Measurements from ENCODE around the gene ANKRD52. TPM values are rescaled to one million over a fixed set of nuclear protein-coding genes. Genes with fewer than 3 reads are reported as not detected.

ANKRD52 gene
- total and polyA plus RNA-seq, 2 experiments from 2014 or later, result 20.3 to 25.2 TPM

DNA sequence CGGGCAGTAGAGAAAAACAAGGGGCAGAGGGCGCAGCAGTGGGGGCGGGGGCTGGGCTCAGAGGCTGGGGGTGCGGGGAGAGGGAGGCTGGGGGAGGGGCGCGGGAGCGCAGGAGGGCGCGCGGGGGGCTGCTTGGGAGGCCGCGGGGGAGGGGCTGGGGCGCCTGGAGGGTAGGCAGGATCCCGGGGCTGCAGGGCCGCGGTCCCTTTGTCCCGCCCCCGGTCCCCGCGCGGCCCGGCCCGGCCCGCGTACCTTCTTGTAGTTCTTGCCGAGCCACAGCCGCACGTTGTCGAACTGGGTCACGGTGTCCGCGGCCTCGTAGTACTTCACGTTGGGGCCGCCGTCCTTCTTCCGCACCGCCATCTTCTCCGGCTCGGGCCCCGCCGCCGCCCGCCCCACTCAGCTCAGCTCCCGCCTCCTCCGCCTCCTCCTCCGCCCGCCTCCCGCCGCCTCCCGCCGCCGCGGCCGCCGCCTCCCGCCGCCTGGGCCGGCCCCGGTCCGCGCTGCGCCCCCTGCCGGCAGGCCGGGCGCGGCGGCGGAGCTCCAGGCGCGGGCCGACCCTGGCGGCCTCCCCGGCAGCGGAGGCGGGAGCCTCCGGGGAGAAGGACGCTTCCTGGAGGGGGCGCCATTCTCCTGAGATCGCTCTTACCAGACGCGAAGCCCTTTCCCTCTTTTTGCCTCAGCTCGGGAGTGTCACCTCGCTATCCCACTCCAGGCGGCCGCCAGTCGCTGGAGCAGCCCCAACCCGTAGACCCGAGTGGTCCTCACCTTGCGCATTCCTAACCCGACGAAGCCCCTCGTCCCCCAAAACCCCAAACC lies 68.9 kb downstream of the ANKRD52 start, which contains the start of gene SMARCC2:
Gene SMARCC2, minus strand, starts transcription at position 385 of the 819 bp plus-strand sequence. Its CDS starts 22 bp downstream, at position 363.
- H3K36me3 Mint-ChIP-seq (ENCODE audit: low read depth), result peaks cover 53% of the 10 kb centered on the region
- peaks cover 35% of the 10 kb centered on the region for H3K79me2 ChIP-seq (replicated peaks; ENCODE audit: insufficient read depth)
- H3K27ac Mint-ChIP-seq, result peak within 1 kb of the TSS; percentile 98

More for the DNA sequence above, 68.9 kb downstream of the ANKRD52 start, which contains the start of gene SMARCC2:
- DNase-seq (ENCODE audit: low spot score), result peak; percentile 93
- TF ChIP-seq EZH2phosphoT487 (IDR thresholded peaks at IDR 0.05; ENCODE audit: unreplicated experiment) (no peak), CREB1 (CRISPR knock-in tag; IDR thresholded peaks at IDR 0.05; ENCODE audit: low read depth) (peak; percentile 28; the same call in 1 of the 2 replicates), POLR2AphosphoS5 (IDR thresholded peaks at IDR 0.05; ENCODE audit: low read depth) (peak; percentile 53), JUNB (IDR thresholded peaks at IDR 0.05; ENCODE audit: unreplicated experiment) (no peak), NANOG (IDR thresholded peaks at IDR 0.05; ENCODE audit: borderline replicate concordance) (no peak), ZNF114 (CRISPR knock-in tag; IDR thresholded peaks at IDR 0.05) (no peak)
- TF ChIP-seq, protein P1, sequence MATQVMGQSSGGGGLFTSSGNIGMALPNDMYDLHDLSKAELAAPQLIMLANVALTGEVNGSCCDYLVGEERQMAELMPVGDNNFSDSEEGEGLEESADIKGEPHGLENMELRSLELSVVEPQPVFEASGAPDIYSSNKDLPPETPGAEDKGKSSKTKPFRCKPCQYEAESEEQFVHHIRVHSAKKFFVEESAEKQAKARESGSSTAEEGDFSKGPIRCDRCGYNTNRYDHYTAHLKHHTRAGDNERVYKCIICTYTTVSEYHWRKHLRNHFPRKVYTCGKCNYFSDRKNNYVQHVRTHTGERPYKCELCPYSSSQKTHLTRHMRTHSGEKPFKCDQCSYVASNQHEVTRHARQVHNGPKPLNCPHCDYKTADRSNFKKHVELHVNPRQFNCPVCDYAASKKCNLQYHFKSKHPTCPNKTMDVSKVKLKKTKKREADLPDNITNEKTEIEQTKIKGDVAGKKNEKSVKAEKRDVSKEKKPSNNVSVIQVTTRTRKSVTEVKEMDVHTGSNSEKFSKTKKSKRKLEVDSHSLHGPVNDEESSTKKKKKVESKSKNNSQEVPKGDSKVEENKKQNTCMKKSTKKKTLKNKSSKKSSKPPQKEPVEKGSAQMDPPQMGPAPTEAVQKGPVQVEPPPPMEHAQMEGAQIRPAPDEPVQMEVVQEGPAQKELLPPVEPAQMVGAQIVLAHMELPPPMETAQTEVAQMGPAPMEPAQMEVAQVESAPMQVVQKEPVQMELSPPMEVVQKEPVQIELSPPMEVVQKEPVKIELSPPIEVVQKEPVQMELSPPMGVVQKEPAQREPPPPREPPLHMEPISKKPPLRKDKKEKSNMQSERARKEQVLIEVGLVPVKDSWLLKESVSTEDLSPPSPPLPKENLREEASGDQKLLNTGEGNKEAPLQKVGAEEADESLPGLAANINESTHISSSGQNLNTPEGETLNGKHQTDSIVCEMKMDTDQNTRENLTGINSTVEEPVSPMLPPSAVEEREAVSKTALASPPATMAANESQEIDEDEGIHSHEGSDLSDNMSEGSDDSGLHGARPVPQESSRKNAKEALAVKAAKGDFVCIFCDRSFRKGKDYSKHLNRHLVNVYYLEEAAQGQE (IDR thresholded peaks at IDR 0.05; ENCODE audit: unreplicated experiment), result no peak
- TF ChIP-seq, protein P2, sequence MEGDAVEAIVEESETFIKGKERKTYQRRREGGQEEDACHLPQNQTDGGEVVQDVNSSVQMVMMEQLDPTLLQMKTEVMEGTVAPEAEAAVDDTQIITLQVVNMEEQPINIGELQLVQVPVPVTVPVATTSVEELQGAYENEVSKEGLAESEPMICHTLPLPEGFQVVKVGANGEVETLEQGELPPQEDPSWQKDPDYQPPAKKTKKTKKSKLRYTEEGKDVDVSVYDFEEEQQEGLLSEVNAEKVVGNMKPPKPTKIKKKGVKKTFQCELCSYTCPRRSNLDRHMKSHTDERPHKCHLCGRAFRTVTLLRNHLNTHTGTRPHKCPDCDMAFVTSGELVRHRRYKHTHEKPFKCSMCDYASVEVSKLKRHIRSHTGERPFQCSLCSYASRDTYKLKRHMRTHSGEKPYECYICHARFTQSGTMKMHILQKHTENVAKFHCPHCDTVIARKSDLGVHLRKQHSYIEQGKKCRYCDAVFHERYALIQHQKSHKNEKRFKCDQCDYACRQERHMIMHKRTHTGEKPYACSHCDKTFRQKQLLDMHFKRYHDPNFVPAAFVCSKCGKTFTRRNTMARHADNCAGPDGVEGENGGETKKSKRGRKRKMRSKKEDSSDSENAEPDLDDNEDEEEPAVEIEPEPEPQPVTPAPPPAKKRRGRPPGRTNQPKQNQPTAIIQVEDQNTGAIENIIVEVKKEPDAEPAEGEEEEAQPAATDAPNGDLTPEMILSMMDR (conservative IDR thresholded peaks at IDR 0.05; ENCODE audit: low read depth in 2 of 2), result peak; percentile 55 to 78
- Mint-ChIP-seq H3K27me3 (ENCODE audit: insufficient read depth, low read depth, poor library complexity) (peaks cover 15% of the 10 kb centered on the region), H3K4me1 (peaks cover 29% of the 10 kb centered on the region), H3K4me3 (peak within 1 kb of the TSS; percentile 99), H3K9me3 (peaks cover 6% of the 10 kb centered on the region; the same call in 2 of the 3 replicates)
- peaks cover 12% of the 10 kb centered on the region for H3K4me1 ChIP-seq (ENCODE audit: insufficient read depth)
- H3K27me3 ChIP-seq (ENCODE audit: insufficient read depth), result no peaks in the 10 kb centered on the region
- H3K9me2 ChIP-seq (ENCODE audit: insufficient read depth), result no peaks in the 10 kb centered on the region
- H3K36me3 ChIP-seq (ENCODE audit: insufficient read depth), result peaks cover 23% of the 10 kb centered on the region
- peak within 1 kb of the TSS; percentile 100 for H3K4me3 ChIP-seq
- peak within 1 kb of the TSS; percentile 100 for H3K27ac ChIP-seq (ENCODE audit: low read depth)
- peaks cover 13% of the 10 kb centered on the region for H4K20me1 ChIP-seq (replicated peaks; ENCODE audit: insufficient read depth)
- peak within 1 kb of the TSS; percentile 97 for H3K4me2 ChIP-seq
- H2AFZ ChIP-seq, result peak within 1 kb of the TSS; percentile 97
- ATAC-seq, result peak; percentile 77
- peaks cover 17% of the 10 kb centered on the region; the same call in 1 of the 2 replicates for H3F3A ChIP-seq (replicated peaks; ENCODE audit: low read depth)
